ENCODE data around the gene SDE2. TPM values are rescaled to one million over a fixed set of nuclear protein-coding genes. Genes with fewer than 3 reads are reported as not detected.
"Not testable (repeated sequence)": the region's sequence is repeated elsewhere in the genome, so short reads cannot be mapped to it uniquely, and the experiment has no call there.

Gene SDE2
- total and polyA plus RNA-seq, 2 of the 4 experiments (the other 2 are of a cell fraction), result 8.5 to 14.7 TPM

DNA sequence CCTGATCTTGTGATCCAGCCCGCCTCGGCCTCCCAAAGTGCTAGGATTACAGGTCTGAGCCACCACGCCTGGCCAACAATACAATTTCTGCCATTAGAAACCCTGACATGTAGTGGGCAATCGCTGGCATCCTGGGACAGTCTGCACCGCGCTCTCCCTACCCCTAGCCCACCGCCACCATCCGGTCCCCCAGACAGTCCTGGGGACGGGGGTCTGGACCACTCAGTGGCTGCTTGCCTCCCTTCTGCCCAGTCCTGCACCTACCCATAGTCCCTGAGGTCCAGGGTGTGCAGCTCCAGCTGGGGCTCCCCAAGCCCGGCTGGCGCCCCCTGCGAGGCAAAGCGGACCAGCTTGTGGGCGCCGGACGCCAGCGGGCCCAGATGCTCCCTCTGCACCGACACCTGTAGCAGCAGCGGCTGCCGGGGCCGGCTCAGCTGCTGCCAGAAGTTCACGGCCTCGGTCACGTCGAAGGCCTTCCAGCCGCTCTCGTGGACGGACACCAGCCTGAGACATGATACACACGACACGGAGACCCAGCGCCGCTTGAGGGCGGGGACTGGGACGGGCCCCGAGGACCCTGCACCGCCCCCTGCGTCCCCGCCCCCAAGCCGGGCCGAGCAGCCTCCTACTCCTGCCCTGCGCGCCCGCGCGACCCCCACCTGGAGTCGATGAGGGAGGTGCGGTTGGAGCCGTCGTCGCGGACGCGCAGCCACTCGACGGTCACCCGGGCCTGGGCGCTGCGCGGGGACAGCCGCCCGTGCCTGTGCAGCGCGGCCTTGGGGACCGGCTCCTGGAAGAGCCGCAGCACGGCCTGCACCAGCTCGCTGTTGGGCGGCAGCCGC, 59.8 kb downstream of the SDE2 start:
- H2AK5ac ChIP-seq (ENCODE audit: low read depth, low read length); H3K18ac ChIP-seq (ENCODE audit: low read depth, low read length); H4K20me1 ChIP-seq (ENCODE audit: insufficient read depth, low read length); H3K36me3 ChIP-seq (ENCODE audit: control insufficient read depth, insufficient read depth, low read length); intact Hi-C loops (cut with micrococcal nuclease); H3K27me3 ChIP-seq (ENCODE audit: control insufficient read depth, insufficient read depth, low read length); DNase-seq; H2BK5ac ChIP-seq (ENCODE audit: low read depth, low read length, poor library complexity, severe bottlenecking); ATAC-seq (ENCODE audit: low read depth); H4K91ac ChIP-seq (ENCODE audit: insufficient read depth, low read depth, low read length); H3K23ac ChIP-seq (ENCODE audit: low read depth, low read length); H3K56ac ChIP-seq (ENCODE audit: extremely low read depth, insufficient read depth, low read length); H2BK20ac ChIP-seq (ENCODE audit: low read depth, low read length); H2AFZ ChIP-seq (replicated peaks; ENCODE audit: low read length, poor library complexity); dilution Hi-C loops (cut with HindIII; ENCODE audit: low sequenced_read_pairs, unreplicated experiment); POLR2A ChIA-PET (ENCODE audit: unreplicated experiment); H3K4me1 ChIP-seq (ENCODE audit: control insufficient read depth, insufficient read depth, low read length); H3K9me3 ChIP-seq (ENCODE audit: control insufficient read depth, insufficient read depth, low read length); BruUV-seq (replicated peaks); H3K4me2 ChIP-seq (ENCODE audit: low read depth, low read length); H3K9ac ChIP-seq (ENCODE audit: low read depth, low read length); H3K4ac ChIP-seq (ENCODE audit: low read depth, low read length); in situ Hi-C loops (cut with MboI; ENCODE audit: low sequenced_read_pairs); H3K14ac ChIP-seq (replicated peaks; ENCODE audit: low read depth, low read length); H3K27ac ChIP-seq (ENCODE audit: insufficient read depth, low read length); H3K79me1 ChIP-seq (ENCODE audit: low read depth in 1 of 2, low read length in 2 of 2); H4K8ac ChIP-seq (ENCODE audit: low read depth in 2 of 2, low read length in 2 of 2); H2AK9ac ChIP-seq (replicated peaks; ENCODE audit: low read depth, low read length, poor library complexity); H3K4me3 ChIP-seq (ENCODE audit: insufficient read depth, low read depth, low read length); H2BK15ac ChIP-seq (ENCODE audit: low read depth, low read length); H2BK120ac ChIP-seq (ENCODE audit: low read depth, low read length); H3K9me1 ChIP-seq (ENCODE audit: insufficient read depth, low read length); H4K5ac ChIP-seq (ENCODE audit: low read depth, low read length); CTCF ChIA-PET: not testable (repeated sequence)
- 41% methylated on average over 9 of the region's 69 CpGs; no CpG with 5 or more reads in 1 of the 2 experiments for WGBS, 2 experiments (ENCODE audit: extremely low coverage in 2 of 2, insufficient read length in 1 of 2)

All from IMR-90 (cell line).